HepG2 (cell line): ENCODE data around the gene CST3. TPM values are rescaled to one million over a fixed set of nuclear protein-coding genes. Genes with fewer than 3 reads are reported as not detected.

ENCODE experiments used
- CREB1 ChIP-seq, 2 experiments: fragments of 450-650 bp in 1 of 2; IDR thresholded peaks; 2 replicates each; pipeline ENCODE4 v1.6.1; 2016 to 2017; ENCODE audit warnings: control low read depth in 1 of 2, mild to moderate bottlenecking in 1 of 2, missing compliant biosample characterization in 1 of 2, missing genetic modification characterization in 1 of 2
- EHMT2 ChIP-seq: fragments of 200-600 bp; sonication (generic); IDR thresholded peaks from 2 replicates; pipeline ENCODE4 v1.7.0; 2017; ENCODE audit warnings: antibody characterized with exemption, low read depth, low read length, borderline replicate concordance
- GATAD2A ChIP-seq: IDR thresholded peaks from 2 replicates; pipeline ENCODE4 v1.6.1; 2016
- IKZF1 ChIP-seq: fragments of 450-650 bp; IDR thresholded peaks from 2 replicates; pipeline ENCODE4 v1.7.1; 2016
- KAT8 ChIP-seq: IDR thresholded peaks from 2 replicates; pipeline ENCODE4 v1.6.1; 2016; ENCODE audit warnings: missing genetic modification reagents, missing compliant biosample characterization
- MTERF4 ChIP-seq: sonication (generic); formaldehyde crosslinking; IDR thresholded peaks from 2 replicates; pipeline ENCODE4 v1.8.0; 2023; ENCODE audit warnings: mild to moderate bottlenecking, missing genetic modification reagents
- MYNN ChIP-seq: sonication (generic); formaldehyde crosslinking; IDR thresholded peaks from 2 replicates; pipeline ENCODE4 v1.4.0; 2020; ENCODE audit warnings: mild to moderate bottlenecking, low read depth, missing genetic modification reagents
- NFAT5 ChIP-seq: sonication (generic); formaldehyde crosslinking; IDR thresholded peaks from 2 replicates; pipeline ENCODE4 v1.4.0; 2020; ENCODE audit warnings: missing genetic modification reagents
- RBM22 ChIP-seq: fragments of 200-400 bp; formaldehyde crosslinking; optimal IDR thresholded peaks from 2 replicates; pipeline ENCODE3; 2017; ENCODE audit warnings: mild to moderate bottlenecking, low read length, moderate library complexity
- SAP130 ChIP-seq: IDR thresholded peaks from 2 replicates; pipeline ENCODE4 v1.6.1; 2016; ENCODE audit warnings: low read depth
- YEATS4 ChIP-seq: sonication (generic); formaldehyde crosslinking; IDR thresholded peaks from 2 replicates; pipeline ENCODE4 v1.4.0; 2020; ENCODE audit warnings: missing genetic modification reagents, borderline replicate concordance
- ZFP90 ChIP-seq: sonication (generic); formaldehyde crosslinking; IDR thresholded peaks from 2 replicates; pipeline ENCODE4 v1.8.0; 2022; ENCODE audit warnings: missing genetic modification reagents, mild to moderate bottlenecking, inconsistent platforms, borderline replicate concordance
- ZNF232 ChIP-seq: sonication (generic); formaldehyde crosslinking; IDR thresholded peaks from 2 replicates; pipeline ENCODE4 v1.4.0; 2020; ENCODE audit warnings: missing genetic modification reagents, borderline replicate concordance
- ZNF354B ChIP-seq: sonication (generic); formaldehyde crosslinking; IDR thresholded peaks from 2 replicates; pipeline ENCODE4 v1.8.0; 2022; ENCODE audit warnings: mild to moderate bottlenecking, missing genetic modification reagents
- ZNF484 ChIP-seq: sonication (generic); formaldehyde crosslinking; IDR thresholded peaks from 2 replicates; pipeline ENCODE4 v1.5.1; 2020; ENCODE audit warnings: mild to moderate bottlenecking, low read depth, missing genetic modification reagents, borderline replicate concordance
- ZNF597 ChIP-seq: sonication (generic); formaldehyde crosslinking; IDR thresholded peaks from 2 replicates; pipeline ENCODE4 v1.5.0; 2020; ENCODE audit warnings: missing genetic modification reagents
- ZNF766 ChIP-seq: sonication (generic); formaldehyde crosslinking; IDR thresholded peaks from 2 replicates; pipeline ENCODE4 v1.5.0; 2020; ENCODE audit warnings: missing genetic modification reagents, borderline replicate concordance
- polyA plus RNA-seq, 8 experiments: library from polyadenylated mRNA; depleted of rRNA in 3 of 8; stranded (reverse) in 7 of 8; unstranded in 1 of 8; fragments of >200 nt; fragmentation: Illumina TruSeq in 4 of 8; extraction: Trizol in 4 of 8; gene quantifications; 2 replicates each; pipeline versions ENCODE4 v1.2.1 to v1.2.3, GENCODE V29; 2011 to 2016; ENCODE audit warnings: low read depth in 4 of 8, missing spikeins in 1 of 8, mixed read lengths in 1 of 8; ENCODE audit not compliant: insufficient read depth in 1 of 8
- total RNA-seq, 5 experiments: library from RNA; depleted of rRNA; stranded (reverse); fragments of >200 nt; fragmentation: Illumina TruSeq; extraction: Trizol; gene quantifications; 2 replicates each; pipeline ENCODE4 v1.2.3, GENCODE V29; 2016; ENCODE audit warnings: low read depth in 1 of 5
- TF ChIP-seq, protein P1 (sequence below): sonication (generic); formaldehyde crosslinking; IDR thresholded peaks from 2 replicates; pipeline ENCODE4 v1.4.0; 2020; ENCODE audit warnings: low read depth, missing genetic modification reagents

CST3 gene
- total and polyA plus RNA-seq, 2 of the 13 experiments (the other 11 are each of a cell fraction or from before 2014, with no cell fraction given): 690 to 1,005 TPM

GRCh38 chr20:23630392-23630849 is 7.3 kb downstream of the CST3 start (continued):
- no peak for TF ChIP-seq MTERF4 (CRISPR knock-in tag)
- no peak for TF ChIP-seq KAT8
- TF ChIP-seq RBM22: peak; percentile 88
- no peak for TF ChIP-seq YEATS4 (CRISPR knock-in tag)
- no peak for TF ChIP-seq ZNF597
- no peak for TF ChIP-seq CREB1 (IDR thresholded peaks at IDR 0.05)
- no peak for TF ChIP-seq CREB1 (CRISPR knock-in tag; IDR thresholded peaks at IDR 0.05)
- no peak for TF ChIP-seq ZNF354B (CRISPR knock-in tag)
- no peak for TF ChIP-seq ZNF232
- no peak for TF ChIP-seq SAP130
- TF ChIP-seq, protein P1, sequence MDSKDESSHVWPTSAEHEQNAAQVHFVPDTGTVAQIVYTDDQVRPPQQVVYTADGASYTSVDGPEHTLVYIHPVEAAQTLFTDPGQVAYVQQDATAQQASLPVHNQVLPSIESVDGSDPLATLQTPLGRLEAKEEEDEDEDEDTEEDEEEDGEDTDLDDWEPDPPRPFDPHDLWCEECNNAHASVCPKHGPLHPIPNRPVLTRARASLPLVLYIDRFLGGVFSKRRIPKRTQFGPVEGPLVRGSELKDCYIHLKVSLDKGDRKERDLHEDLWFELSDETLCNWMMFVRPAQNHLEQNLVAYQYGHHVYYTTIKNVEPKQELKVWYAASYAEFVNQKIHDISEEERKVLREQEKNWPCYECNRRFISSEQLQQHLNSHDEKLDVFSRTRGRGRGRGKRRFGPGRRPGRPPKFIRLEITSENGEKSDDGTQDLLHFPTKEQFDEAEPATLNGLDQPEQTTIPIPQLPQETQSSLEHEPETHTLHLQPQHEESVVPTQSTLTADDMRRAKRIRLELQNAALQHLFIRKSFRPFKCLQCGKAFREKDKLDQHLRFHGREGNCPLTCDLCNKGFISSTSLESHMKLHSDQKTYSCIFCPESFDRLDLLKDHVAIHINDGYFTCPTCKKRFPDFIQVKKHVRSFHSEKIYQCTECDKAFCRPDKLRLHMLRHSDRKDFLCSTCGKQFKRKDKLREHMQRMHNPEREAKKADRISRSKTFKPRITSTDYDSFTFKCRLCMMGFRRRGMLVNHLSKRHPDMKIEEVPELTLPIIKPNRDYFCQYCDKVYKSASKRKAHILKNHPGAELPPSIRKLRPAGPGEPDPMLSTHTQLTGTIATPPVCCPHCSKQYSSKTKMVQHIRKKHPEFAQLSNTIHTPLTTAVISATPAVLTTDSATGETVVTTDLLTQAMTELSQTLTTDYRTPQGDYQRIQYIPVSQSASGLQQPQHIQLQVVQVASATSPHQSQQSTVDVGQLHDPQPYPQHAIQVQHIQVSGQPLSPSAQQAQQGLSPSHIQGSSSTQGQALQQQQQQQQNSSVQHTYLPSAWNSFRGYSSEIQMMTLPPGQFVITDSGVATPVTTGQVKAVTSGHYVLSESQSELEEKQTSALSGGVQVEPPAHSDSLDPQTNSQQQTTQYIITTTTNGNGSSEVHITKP (CRISPR knock-in tag): no peak
- no peak for TF ChIP-seq ZNF484
- no peak for TF ChIP-seq GATAD2A
- TF ChIP-seq IKZF1: no peak
- TF ChIP-seq MYNN: no peak
- no peak for TF ChIP-seq NFAT5 (CRISPR knock-in tag)
- no peak; the same call in 1 of the 2 replicates for TF ChIP-seq ZFP90 (CRISPR knock-in tag)
- no peak for TF ChIP-seq ZNF766
- no peak for TF ChIP-seq EHMT2
